HL-60/S4 (cell line): ENCODE measurements around the gene SDF2L1.
"Not testable (repeated sequence)": the region's sequence is repeated elsewhere in the genome, so short reads cannot be mapped to it uniquely, and the experiment has no call there.

Experiments used
- in situ Hi-C: fragments of 300-500 bp; cut with MboI; formaldehyde crosslinking; loops from 2 replicates; pipeline ENCODE4 v1.14.3; 2022; ENCODE audit warnings: low sequenced_read_pairs

SDF2L1 gene

GRCh38 chr22:21635771-21636510 is 6.2 kb upstream of the SDF2L1 start:
- in situ Hi-C loops: no loop called here

DNA sequence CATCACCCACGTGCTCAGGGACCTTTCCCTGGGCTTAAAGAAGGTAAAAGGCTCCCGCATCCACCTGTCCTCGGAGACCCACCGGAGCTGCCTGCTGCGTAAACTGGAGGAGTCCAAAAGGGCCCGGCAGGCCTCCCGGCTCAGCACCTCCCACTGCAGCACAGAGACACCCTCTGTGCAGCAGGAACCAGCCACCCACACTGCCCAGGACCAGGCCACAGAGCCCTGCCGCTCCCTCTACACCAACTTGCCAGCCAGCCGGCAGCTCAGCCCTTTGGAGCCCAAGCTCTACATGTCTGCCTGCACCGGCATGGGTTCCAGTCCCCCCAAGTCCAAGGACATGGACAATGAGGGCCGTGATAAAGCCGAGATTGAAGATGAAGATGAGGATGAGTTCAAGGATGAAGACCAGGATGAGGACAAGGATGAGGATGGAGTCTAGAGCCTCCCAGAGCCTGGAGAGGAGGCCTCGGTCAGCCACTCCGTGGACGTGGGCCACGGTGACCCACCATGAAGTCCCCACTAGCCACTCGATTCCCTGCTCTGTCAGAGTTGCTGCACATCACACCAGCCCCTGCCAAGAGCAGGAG is 5.4 kb upstream of the SDF2L1 start:
- in situ Hi-C loops: no loop called here

DNA sequence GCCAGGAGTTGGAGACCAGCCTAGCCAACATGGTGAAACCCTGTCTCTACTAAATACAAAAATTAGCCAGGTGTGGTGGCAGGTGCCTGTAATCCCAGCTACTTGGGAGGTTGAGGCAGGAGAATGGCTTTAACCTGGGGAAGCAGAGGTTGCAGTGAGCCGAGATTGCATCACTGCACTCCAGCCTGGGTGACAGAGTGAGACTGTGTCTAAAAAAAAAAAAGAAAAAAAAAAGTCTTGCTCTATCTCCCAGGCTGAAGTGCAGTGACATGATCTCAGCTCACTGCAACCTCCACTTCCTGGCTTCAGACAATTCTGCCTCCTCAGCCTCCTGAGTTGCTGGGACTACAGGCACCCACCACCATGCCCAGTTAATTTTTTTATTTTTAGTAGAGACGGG is 4.7 kb upstream of the SDF2L1 start:
- in situ Hi-C loops: not testable (repeated sequence)

- in situ Hi-C loops: no loop called here
Measured at GRCh38 chr22:21639359-21639758, 2.7 kb upstream of the SDF2L1 start.

GRCh38 chr22:21640810-21641209 is 1.3 kb upstream of the SDF2L1 start:
- in situ Hi-C loops: no loop called here

- in situ Hi-C loops: no loop called here
Measured at GRCh38 chr22:21641417-21641788, 699 bp upstream of the SDF2L1 start.

DNA sequence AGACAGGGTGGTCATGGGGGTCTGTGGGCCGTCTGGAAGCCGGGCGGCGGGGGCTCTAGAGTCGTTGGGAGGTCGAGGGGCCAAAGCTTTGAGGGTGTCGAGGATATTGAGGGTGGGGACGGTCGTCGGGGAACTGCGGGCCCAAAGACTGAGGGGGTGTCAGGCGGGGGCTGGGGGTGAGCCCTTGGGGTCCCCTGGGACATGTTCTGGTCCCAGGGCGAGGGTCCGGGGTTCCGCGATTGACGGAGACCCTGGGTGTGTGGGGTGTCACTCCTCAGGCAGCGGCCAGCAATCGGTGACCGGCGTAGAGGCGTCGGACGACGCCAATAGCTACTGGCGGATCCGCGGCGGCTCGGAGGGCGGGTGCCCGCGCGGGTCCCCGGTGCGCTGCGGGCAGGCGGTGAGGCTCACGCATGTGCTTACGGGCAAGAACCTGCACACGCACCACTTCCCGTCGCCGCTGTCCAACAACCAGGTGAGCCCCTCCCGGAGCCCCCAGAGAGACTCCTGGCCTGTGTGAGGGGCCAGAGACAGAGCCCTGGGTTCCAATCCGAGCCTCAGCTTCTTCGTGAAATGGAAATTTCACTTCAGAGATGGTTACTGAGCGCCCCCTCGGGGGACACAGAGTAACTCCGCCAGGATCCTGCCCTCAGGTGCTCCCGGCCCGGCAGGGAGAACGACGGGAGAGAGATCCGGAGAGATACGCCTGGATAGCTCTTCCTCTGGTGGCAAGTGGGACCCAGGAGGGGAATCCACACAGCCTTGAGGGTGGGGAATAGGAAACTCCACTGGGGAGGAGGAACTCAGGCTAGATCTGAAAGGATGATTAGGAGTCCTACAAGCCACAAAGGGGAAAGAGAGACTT is 714 bp downstream of the SDF2L1 start:
- in situ Hi-C loops: no loop called here

- in situ Hi-C loops: no loop called here
Measured at GRCh38 chr22:21643533-21644357, 1.6 kb downstream of the SDF2L1 start.

- in situ Hi-C loops: not testable (repeated sequence)
Measured at GRCh38 chr22:21645513-21645912, 3.4 kb downstream of the SDF2L1 start.

DNA sequence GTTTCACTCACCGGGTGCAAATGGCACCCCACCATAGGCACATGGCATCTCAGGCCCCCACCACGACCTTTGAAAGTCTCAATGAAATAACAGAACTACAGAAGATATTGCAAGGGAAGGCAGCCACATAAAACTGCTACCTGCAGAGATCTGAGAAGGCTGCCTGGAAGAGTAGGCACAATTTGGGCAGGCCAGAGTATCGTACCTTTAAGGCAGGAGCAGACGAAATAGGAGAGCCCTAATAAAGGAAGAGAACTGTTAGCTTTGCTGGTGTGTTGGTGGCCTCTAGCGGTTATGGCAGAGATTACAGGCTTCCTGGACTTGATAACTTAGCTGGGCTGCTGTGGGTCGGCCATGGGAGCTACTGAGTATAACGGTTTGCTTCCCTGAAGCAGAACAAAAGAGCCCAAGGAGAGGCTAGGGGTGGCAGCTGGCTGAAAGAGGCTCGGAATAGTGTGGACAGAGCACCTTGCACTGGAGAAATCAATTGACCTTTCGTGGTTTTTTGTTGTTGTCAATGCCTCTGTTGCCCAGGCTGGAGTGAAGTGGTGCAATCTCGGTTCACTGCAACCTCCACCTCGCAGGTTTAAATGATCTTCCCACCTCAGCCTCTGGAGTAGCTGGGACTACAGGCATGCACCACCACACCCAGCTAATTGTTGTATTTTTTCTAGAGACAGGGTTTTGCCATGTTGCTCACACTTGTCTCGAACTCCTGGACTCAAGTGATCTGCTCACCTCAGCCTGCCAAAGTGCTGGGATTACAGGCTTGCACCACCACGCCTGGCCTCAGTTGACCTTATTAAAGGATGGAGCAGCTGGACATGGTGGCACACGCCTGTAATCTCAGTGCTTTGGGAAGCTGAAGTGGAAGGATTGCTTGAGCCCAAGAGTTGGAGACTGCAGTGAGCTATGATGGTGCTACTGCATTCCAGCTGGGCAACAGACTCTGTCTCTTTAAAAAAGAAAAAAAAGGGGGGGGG is 4.8 kb downstream of the SDF2L1 start:
- in situ Hi-C loops: no loop called here

GRCh38 chr22:21650280-21650679 is 8.2 kb downstream of the SDF2L1 start:
- in situ Hi-C loops: no loop called here

- in situ Hi-C loops: no loop called here
Measured at GRCh38 chr22:21650823-21651520, 8.9 kb downstream of the SDF2L1 start.

GRCh38 chr22:21651521-21652009 is 9.5 kb downstream of the SDF2L1 start:
- in situ Hi-C loops: no loop called here

DNA sequence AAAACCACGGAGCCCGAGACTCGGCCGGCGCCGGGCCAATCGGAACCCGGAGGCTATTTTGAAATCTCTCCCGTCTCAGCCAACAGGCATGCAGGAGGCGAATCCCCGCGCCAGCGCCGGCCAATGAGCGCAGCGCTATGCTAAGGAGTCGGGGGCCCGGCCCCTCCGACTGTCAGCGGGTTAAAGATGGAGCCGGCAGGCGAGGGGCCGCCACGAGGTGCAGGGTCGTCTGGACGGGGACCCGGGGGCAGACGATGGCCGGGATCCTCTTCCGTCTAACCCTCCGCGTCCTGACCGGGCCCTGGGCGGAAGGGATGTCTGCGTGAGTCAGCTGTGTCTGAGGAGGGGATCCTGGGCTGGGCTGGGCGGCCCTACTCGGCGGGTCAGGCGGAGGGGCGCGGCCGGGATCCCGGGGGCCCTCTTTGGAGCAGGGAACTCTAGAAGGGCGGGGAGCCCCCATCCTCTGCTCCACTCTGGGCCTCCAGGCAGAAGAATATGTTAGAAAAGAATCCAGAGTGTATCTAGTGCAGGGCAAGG is 10.0 kb downstream of the SDF2L1 start:
- in situ Hi-C loops: no loop called here

DNA sequence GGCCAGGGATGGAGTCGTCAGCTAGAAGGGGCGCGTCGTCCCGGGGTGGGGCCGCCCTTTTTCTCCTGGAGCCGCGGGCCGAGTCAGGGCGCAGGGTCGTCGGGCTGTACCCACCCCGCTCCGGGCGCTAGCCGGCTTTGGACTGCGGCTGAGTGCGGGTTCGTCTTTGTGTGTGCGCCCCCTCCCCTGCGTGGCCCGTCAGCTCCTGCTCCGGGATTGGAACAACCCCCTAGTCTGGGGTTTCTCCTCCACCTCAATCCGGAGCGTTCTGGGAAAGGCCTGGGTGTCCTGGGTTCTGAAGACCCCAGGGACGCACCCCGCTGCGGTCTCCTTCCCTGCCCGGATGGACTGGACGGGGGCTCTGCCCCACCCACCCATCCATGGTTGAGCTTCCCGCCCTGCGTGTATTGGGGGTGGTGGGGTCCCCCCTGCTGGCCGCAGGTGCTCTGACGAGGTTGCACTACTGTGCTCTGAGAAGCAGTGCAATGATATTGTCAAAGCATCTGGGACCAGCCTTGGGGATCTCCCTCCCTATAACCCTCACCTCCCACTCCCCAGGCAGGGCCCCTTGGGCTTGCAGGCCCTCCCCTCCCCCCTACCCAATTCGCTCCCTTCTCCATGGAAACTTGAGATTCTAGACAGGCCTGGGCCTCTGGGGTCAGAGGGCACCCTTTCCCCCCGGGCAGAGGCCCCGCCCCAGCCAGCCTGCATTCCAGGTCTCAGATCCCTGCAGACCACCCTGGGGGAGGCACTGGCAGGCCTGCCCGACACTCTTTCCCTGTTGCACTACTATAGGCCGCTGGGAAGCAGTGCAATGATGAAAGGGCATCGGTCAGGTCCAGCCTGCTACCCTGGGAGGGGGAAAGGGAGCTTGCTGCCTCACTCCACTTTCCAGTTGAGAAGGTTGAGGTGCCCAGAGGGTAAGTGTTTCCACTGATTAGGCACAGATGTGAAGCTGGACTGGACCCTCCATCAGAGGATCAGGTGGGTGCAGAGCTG is 10.7 kb downstream of the SDF2L1 start:
- in situ Hi-C loops: no loop called here

- in situ Hi-C loops: no loop called here
Measured at GRCh38 chr22:21657020-21657359, 14.9 kb downstream of the SDF2L1 start.

DNA sequence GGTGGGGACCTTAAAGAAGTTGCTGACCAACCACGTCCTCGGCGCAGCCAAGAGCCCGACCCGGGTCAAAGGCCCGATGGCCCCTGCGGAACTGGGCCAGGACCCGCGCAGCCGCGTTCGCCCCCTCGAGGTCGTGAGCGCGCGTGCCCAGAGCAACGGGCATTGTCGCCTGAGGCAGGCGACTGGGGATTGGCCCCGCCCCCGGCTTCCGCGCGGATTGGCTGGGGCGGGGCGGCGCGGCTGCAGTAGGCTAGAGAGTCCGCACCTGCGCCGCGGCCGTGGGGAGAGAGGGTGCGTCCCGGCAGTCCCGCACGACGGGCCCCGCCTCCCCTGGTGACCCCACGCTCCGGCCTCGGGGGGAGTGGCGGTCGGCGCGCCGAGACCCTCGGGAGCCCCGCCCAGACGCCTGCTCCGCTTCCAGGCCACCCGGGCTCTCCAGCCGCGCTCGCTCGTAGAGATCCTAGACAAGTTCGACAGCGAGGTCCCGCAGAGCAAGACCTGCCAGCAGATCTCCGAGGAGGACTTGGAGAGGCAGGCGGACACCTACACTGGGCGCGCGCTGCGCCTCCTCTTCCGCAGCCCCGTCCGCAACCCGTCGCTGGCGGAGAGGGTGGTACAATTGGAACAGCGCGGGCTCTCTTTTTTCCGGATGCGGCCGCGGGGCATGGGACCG is 15.4 kb downstream of the SDF2L1 start:
- in situ Hi-C loops: no loop called here
